AG20443 (cell line): Measurements from ENCODE around the gene TRIM9.

Experiments
- DNase-seq: peaks from one replicate; pipeline ENCODE4 v3.0.0; 2012; ENCODE audit warnings: low spot score, mixed read lengths

Gene TRIM9

DNA sequence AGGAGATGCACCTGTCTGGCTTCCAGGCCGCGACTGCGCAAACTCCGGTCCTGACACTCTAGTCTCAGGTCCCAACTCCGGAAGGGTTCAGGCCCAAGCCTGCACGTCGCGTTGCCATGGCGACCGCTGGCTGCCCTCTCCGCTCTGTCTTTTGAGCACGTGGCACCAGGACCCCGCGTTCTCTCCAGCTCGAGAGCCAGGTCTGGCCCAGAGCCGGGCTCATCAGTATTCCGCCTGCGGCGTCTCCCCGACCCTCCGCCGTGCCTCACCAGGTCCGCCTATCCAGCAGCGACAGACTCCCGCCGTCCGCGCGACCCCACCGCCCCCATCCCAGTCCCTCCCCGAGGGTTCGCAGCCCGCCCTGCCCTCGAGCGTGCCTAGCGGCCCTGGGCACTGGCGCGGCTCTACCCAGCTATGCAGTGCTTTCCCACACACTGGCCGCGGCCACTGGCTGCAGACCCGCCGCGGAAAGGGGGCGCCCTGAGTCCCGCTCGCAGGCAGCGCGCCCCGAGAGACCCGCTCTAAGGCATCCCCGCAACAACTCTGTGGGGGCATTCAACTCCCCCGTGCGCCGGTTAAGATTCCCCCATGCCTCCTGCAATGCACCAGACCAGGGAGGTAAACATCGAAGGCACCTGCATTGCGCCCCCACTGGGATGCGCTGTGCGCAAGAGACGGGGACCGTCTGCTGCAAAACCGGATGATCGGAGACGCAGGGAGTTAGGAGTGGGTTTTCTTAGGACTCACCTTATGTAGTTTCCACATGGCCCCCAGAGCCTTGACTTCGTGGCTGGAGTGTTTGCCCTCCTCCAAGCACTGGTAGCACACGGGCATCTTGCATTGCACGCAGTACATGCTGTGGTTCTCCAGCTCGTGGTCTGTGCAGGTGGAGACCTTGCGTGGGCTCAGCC lies 1.3 kb downstream of the TRIM9 start:
- no peak for DNase-seq

DNA sequence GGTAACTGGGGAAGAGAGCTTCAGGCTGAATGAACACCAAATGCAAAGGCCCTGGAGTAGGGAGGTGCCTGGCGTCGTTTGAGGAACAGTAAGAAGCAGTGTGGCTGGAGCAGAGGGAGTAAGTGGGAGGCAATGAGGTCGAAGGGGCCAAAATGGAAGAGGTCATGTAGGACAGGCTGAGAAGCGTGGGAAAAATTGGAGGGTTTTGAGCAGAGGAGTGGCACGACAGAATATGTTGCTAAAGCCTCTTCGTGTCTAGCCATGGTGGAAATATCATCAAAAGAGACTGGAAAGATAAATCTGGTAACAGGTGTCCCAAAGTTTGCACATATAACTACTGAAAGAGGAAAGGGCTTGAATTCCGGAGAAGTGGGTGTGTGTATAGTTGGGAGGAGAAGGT lies 1.9 kb downstream of the TRIM9 start:
- no peak for DNase-seq

DNA sequence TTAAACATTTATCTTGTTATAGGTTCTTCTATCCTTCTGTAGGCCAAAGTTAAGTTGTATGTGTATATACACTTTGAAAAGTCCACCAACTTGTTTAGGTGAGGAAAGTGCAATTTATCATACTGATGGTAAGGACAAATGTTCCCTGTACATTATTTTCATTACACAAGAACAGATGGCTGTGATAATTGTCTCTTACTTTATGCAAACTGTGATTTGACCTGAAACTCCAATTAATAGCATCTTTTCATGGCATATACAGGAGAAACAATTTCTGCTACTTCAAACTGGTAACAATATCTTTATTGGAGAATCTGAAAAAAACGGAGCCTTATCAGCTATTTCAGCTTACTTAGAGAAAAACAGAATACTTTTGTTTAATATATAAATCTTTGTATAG lies 5.6 kb downstream of the TRIM9 start:
- DNase-seq: no peak

DNA sequence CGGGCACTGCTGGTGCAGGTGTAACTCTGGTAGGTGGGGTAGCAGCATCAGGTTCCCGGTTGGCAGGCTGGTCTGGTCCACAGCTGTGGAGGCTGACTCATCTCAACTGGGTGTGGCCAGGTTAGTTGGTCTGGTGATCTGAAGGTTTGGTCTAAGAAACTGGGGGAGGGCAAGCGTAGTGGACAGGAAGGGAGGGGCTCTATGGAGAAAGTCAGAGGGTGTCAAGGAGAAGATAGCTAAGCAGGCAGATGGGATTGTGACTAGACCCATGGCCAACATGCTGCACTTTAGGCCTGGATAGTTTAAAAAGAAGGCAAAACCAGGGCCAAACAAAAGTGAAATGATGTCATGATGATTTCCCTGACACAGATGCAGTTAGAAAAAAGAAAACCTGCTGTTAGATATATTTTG lies 7.9 kb downstream of the TRIM9 start:
- DNase-seq: no peak

DNA sequence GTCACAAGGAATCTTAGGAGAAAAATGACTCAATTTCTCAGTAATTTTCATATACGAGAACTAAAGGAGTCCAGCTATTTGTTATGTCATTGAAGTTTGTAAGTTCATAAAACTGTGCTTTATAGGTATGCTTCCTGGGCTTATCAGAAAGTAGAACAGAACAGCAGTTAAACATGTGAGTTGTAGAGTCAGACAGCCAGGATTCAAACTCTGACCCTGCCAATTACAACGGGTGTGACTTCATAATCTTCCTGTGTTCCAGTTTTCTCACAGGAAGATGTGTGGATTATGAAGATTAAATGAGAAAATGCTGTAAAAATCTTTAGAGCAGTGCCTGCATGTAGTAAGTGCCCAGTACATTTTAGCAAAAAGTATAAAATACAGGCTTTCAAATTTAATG lies 8.9 kb downstream of the TRIM9 start:
- DNase-seq: no peak

DNA sequence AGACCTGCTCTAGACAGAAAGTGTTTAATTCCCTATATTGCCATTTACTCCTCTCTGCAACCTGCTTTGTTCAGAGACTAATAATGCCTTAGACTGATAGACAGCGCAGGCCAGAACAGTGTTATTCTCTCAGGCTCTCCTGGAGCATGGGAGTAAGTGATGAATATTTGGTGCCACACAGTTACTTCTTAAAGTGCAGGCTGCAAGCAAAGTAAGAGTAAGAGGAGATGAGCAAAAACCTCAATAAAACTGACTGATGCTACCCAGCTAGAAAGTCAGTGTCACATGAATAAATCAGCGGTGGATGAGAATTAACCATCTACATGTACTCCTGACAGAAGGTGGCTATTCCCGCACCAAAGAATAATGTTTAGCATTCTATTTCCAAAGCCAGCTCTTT lies 9.9 kb downstream of the TRIM9 start:
- DNase-seq: no peak

DNA sequence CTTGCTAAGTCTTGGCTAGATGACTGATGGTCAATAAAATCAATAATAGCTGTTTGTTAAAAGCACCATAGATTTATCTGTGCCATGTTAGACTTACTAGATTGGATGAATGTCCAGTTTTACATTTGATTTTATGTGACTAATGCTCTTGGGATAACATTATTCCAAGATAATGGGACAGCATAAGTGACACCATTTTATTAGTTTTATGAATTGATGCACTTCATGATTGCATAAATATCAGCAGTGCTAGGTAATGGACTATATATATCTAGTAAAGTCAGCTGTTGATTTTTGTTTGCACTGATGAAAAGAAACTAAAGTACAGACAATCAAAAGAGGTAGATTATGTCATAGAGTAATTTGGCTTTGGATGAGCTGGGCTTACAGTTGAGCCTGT lies 10.4 kb downstream of the TRIM9 start:
- DNase-seq: no peak

DNA sequence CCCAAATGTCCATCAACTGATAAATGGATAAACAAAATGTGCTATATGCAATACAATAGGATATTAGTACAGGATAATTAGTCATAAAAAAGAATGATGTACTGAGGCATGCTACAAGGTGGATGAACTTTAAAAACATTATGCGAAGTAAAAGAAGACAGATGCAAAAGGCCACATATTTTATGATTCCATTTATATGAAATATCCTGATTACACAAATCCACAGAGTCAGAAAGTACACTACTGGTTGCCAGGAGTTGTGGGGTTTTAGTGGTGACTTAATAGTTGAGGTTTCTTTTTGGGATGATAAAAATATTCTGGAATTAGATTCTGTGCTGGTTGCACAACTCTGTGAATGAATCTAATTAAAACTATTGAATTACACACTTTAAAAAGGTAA lies 12.6 kb downstream of the TRIM9 start:
- DNase-seq: no peak

DNA sequence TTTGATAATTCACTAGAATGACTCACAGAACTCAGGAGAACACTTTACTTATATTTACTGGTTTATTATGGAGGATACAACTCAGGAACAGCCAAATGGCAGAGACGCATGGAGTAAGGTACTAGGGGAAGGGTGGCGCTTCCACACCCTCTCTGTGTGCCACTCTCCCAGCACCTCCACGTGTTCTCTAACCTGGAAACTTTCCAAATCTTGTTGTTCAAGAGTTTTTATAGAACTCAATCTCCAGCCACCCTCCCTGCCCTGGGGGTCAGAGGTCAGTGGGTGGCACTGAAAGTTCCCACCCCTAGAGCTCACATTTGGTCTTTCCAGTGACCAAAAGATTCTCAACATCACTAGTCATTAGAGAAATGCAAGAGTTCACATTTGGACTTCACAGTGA lies 13.2 kb downstream of the TRIM9 start:
- DNase-seq: no peak

DNA sequence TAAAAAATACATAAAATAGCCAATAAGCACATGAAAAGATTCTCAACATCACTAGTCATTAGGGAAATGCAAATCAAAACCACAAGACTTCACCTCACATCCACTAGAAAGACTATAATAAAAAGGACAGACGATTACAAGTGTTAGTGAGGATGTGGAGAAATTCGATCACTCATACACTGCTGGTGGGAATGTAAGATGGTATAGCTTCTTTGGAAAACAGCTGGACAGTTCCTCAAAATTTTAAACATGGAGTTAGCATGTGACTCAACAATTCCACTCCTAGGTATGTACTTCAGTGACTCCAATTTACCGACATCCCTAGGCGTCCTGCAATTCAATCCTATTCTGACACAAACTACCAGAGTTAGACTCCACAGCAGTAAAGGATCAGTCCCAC lies 13.7 kb downstream of the TRIM9 start:
- DNase-seq: no peak

DNA sequence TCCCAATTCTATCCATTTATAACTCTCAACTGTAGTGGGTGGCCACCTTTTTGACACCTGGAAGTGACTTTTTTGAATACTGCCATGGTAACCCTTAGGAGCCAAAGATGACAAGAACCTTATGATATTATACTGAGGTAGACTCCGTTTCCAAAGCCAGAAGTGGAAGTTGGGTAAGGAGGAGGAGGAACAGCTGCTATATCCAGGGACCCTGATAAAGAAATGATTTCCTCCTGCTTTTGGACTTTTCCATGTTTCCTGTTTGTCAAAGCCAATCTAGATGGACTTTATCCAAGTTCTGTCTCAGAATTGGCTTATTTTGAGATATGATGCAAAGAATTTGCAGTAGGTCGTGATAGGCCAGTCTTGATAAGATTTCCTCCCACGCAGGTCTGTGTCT lies 14.3 kb downstream of the TRIM9 start:
- DNase-seq: no peak

DNA sequence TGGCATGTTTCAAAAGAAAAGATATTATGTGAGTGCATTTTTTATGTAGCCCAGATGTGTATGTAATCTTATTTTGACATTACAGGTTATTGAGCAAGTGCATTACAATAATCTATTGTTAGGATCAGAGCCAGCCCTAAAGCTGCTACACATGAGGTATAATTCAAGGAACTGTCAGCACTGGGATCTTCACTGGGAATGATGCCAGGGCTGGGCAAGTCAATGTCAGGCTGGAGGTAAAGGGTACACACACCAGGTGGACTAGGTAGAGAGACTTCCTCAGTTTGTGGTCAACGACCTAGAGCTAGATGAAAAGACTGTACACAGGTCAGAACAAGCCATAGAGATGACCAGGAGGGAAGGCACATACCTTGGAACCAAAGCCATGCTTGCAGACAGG lies 15.4 kb downstream of the TRIM9 start:
- no peak for DNase-seq

DNA sequence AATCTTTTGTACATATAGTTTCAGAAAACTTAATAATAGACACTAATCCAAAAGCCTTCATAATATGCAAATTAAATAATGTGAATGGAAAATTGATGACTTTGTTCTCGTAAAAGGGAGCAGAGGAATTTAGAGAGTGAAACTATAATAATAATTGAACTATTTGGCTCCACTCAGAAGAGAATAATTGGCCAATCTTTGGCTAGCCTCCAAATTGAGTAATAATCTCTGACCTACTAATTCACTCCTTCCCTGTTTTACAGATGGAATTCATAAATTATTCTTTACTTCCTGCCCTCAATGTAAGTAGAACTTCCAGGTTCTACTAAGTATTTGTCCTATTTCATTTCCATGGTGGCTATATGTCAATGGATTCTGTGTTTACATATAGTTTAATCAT lies 15.8 kb downstream of the TRIM9 start:
- DNase-seq: no peak

DNA sequence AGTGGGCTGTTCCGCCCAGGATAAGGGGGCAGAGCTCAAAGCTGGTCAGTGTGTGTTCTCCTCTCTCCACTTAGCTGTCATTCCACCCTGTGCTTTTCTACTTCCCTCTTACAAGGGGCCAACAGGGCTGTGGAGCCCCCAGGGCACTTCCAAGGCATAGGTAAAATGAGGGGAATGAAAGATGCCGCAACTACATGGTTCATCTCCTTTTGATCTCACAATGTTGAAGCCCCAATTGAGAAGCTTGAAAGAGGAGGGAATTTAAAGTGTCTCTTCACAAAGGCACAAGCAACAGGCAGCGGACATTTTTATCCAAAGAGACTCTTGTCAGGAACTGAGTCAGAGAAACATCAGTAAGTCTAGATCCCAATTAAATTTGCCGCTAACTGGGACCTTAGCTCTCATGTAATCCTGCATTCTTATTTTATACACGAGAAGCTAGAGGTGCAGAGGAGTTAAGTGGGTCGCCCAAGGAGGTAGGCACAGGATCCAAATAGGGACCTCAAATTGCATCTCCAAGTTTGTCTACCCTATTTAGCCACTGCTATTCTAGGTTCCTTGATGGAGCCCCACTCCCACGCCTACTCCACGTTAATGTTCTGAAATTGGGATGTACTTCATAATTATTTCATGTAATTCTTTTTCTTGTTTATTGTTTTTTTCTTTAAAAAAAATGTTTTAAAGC lies 20.1 kb downstream of the TRIM9 start:
- DNase-seq: no peak

DNA sequence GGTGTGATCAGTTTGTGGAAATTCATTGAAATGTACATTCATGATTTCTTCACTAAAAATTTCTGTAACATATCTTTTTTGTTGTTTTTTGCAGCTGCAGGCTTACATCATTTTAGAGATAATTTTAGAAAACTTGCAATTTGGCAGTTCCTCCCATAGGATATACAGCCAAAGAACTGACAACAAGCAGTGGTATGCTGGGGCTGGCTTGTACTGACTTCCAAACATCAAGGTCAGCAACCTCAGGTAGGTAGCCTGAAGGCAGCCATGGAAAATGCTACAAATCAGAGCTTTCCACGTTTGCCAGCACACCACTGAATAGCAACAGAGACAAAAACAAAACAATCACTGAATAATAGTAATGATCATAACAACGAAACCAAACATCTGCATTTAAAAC lies 21.2 kb downstream of the TRIM9 start:
- DNase-seq: no peak

DNA sequence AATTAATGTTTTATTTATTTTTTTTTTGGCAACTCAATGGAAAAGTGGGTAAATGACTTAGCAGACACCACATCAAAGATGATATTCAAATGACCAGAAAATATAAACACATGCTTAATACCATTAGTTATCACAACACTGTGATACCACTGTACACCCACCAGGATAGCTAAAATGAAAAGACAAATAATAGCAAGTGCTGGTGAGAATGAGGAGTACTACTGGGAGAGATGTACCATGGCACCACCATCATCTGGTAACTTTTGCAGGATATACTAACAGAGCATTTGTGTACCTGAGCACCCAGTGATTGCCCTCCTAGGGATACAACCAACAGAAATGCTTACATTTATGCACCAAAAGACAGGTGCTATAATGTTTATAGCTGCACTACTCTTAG lies 21.9 kb downstream of the TRIM9 start:
- no peak for DNase-seq

DNA sequence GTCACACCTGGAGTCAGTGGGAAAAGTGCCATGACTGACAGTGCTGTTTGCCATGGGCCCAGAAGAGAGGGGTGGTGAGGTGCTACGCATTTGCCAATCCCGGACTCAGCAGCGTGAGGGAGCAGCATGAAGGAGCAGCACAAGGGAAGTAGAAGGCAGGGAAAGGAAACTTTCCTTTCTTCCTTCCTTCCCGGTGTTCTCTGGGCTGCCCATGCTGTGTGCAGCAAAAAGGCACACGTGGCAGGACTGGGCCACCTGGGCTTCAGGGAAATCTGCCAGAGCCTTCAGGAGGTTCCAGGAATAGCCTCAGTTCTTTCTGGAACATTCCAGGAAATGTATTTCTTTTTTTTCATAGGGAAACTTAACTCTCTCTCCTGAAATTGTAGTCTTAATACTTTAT lies 23.0 kb downstream of the TRIM9 start:
- no peak for DNase-seq

DNA sequence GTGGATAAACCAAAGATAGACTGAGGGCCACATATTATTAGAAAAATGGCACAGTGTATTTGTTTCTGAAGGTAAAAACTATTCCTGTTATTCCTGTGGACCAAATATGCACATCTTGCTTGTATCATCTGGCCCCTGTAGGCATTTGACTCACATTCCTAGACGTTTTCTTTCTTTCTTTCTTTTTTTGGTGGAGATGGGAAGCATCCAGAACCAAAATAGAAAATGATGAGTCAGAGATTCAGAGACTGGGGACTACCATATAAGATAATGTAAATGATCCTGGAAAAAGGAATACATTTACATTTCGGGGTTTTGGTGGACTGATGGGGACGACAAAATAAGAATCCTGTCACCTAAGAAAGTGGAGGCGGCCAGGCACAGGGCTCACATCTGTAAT lies 24.2 kb downstream of the TRIM9 start:
- DNase-seq: no peak

DNA sequence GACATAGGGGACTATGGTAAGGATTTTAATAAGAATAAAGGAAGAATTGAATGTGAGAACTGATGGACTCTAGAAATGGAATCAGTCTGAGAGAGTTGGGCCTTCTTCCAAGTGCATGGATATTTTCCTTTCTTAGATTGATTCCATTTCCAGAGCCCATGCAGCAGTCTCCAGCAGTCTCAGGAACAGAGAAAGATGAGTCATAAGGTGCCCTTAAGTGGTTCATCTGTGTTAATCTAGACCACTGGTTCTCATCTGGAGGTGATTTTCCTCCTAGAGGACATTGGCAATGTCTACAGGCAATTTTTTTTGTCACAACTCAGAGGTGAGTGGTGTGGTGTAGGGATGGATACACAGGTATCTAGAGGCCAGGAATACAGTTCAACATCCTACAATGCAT lies 25.9 kb downstream of the TRIM9 start:
- DNase-seq: no peak

DNA sequence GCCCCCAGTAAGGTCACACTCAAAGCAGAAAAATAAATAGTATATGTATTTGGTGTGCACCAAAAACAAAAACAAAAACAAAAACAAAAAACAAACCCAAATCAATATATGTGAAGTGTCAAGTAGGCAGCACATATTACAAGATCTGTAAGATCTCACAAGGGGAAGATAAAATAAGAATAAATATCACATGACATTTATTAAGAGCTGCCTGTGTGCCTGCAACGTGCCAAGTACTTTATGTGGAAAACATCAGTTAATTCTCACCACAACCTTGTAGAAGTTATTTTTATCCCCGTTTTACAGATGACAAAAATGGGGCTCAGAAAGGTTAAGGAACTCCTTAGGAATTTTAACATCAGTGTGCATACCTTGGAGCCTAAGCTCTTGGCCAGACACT lies 26.6 kb downstream of the TRIM9 start:
- DNase-seq: no peak

DNA sequence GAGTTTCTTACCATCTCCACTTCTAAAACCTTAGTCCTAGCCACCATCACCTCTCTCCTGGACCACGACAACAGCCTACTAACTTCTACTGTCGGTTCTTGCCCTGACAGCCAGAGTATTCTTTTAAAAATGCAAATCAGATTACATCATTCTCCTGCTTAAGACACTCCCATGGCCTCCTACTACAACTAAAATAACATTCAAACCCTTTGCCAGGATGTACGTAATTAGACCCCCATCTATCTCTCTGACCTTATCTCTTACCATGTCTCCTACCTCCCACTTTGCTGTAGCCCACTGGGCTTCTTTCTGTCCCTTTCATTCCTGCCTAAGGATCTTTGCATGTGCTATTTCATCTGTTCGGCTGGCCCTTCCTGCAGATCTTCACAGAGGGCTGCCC lies 27.6 kb downstream of the TRIM9 start:
- DNase-seq: no peak

DNA sequence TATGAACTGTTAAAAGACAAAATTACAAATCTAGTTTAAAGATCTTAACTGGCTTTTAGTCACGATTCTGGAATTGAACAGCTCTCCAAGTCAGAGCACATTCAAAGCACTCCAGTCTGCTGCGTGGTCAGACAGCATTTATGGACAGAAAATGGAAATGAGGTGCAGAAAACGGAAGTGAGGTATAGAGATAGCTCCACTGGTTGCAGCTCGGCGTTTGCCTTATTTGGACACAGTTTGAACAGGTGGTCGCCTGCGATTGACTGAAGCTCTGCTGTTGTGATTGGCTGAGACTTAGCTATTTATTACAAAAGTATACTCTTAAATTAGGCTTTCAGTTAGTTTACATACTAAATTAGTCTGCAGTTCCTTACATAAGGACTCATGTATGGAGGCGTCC lies 28.3 kb downstream of the TRIM9 start:
- DNase-seq: no peak

DNA sequence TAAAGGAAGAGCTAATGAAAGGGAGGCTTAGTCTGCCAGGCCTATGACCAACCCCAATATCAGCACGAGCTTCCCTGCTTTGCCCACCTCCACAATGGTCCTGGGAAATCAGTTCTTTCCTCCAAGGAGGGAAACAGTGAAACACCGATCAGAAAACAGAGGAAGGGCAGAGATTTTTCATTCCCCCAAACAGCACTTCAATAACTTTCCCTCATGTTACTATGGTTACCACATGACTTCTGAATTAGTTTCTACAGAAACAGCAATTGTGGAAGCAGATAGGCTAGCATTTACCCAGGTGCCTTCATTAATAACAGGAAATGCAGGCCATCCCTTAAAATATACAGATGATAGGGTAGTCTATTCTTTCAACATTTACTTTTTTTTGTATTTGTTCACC lies 35.9 kb downstream of the TRIM9 start:
- no peak for DNase-seq

DNA sequence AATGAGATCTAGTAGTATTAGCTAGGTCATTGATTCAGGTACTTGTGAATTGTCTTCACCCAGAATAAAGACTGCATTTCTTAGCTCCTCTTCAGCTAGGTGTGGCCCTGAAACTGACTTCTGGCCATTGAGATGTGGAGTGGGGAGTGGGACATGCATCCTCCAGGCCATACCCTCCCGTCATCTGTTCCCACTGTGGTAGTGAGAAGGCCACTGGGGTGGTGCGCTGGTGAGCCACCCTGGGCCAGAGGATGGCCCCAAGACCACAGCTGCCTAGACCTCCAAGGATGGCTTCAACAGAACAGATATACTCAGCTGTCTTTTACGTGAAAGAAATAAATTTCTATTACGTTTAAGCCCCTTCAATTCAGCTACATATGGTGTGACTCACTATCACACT lies 36.5 kb downstream of the TRIM9 start:
- DNase-seq: no peak
